AG04450 (cell line): Measurements from ENCODE around the gene SLC30A9. TPM values are rescaled to one million over a fixed set of nuclear protein-coding genes. Genes with fewer than 3 reads are reported as not detected.

Experiments used
- CTCF ChIA-PET: fragments of 300-600, 350-600 bp; formaldehyde crosslinking; extraction: SDS; loops from one replicate; lab custom pipeline; 2022; ENCODE audit warnings: antibody characterized with exemption, inconsistent platforms; lab: Charles Lee
- POLR2A ChIA-PET: fragments of 350-600 bp; formaldehyde crosslinking; extraction: SDS; loops from one replicate; lab custom pipeline; 2021; ENCODE audit warnings: antibody characterized with exemption, inconsistent platforms; lab: Yijun Ruan, JAX
- DNase-seq: peaks from one replicate; pipeline ENCODE4 v3.0.0-alpha.2; 2011; ENCODE audit warnings: low read depth, low spot score
- H3K27ac ChIP-seq: one replicate; pipeline ENCODE4 v1.5.1; 2012; ENCODE audit warnings: low read depth, low read length, control low read depth
- H3K27me3 ChIP-seq: one replicate; pipeline ENCODE4 v1.6.0; 2012; ENCODE audit warnings: low read length; ENCODE audit not compliant: control insufficient read depth, insufficient read depth
- H3K4me3 ChIP-seq: 2 replicates; pipeline ENCODE4 v1.5.1; 2011; ENCODE audit warnings: mild to moderate bottlenecking, low read depth, low read length, control low read depth
- H3K9me3 ChIP-seq: 2 replicates; pipeline ENCODE4 v1.5.1; 2012; ENCODE audit warnings: low read length; ENCODE audit not compliant: control insufficient read depth, insufficient read depth
- CTCF ChIP-seq: IDR thresholded peaks from 2 replicates; pipeline ENCODE4 v1.5.1; 2011; ENCODE audit warnings: low read depth, low read length, control low read depth, inconsistent platforms
- polyA plus RNA-seq: library from polyadenylated mRNA; depleted of rRNA; stranded (reverse); fragments of >200 nt; gene quantifications from 2 replicates; pipeline ENCODE4 v1.2.3, GENCODE V29; 2011

The SLC30A9 gene
- polyA plus RNA-seq, 1 experiment: 82.9 TPM

- CTCF ChIA-PET: interaction anchor here (0.6 kb wide), 2 partner anchors 8 to 12 kb away, joined by 4 to 6 read pairs; no protein-coding TSS in a partner anchor
- no peaks in the 10 kb centered on the region for H3K27me3 ChIP-seq
- no peaks in the 10 kb centered on the region for H3K9me3 ChIP-seq
- H3K27ac ChIP-seq: no peak overlapping the region
- DNase-seq: no peak
- POLR2A ChIA-PET: no interaction called here
- TF ChIP-seq CTCF: no peak
- H3K4me3 ChIP-seq: no peak overlapping the region
Observed at GRCh38 chr4:41975341-41975740, 15.0 kb upstream of the SLC30A9 start.

GRCh38 chr4:41976775-41977516, 13.4 kb upstream of the SLC30A9 start:
- DNase-seq: no peak
- H3K4me3 ChIP-seq: no peak overlapping the region
- H3K9me3 ChIP-seq: no peaks in the 10 kb centered on the region; the same call in 1 of the 2 replicates
- no peaks in the 10 kb centered on the region for H3K27me3 ChIP-seq
- TF ChIP-seq CTCF: no peak
- CTCF ChIA-PET: interaction anchor here (0.9 to 1.6 kb wide), 3 partner anchors 13 to 89 kb away, joined by 3 to 8 read pairs (median 3); partner anchors contain the start of gene SLC30A9
- H3K27ac ChIP-seq: no peak overlapping the region
- POLR2A ChIA-PET: no interaction called here

GRCh38 chr4:41977709-41978108, 12.6 kb upstream of the SLC30A9 start:
- Histone ChIP-seq H3K4me3 (no peak overlapping the region), H3K27me3 (no peaks in the 10 kb centered on the region), H3K27ac (no peak overlapping the region), H3K9me3 (no peaks in the 10 kb centered on the region; the same call in 1 of the 2 replicates)
- POLR2A ChIA-PET: no interaction called here
- TF ChIP-seq CTCF: no peak
- DNase-seq: peak; percentile 1
- CTCF ChIA-PET: interaction anchor here (1.3 to 1.6 kb wide), 2 partner anchors 13 to 14 kb away, joined by 3 to 8 read pairs; partner anchors contain the start of gene SLC30A9

- no peak within 1 kb of the TSS for H3K27ac ChIP-seq
- no peaks in the 10 kb centered on the region; the same call in 1 of the 2 replicates for H3K9me3 ChIP-seq
- no peak for TF ChIP-seq CTCF
- POLR2A ChIA-PET: no interaction called here
- no peak for DNase-seq
- H3K4me3 ChIP-seq: no peak within 1 kb of the TSS
- CTCF ChIA-PET: no interaction called here
- no peaks in the 10 kb centered on the region for H3K27me3 ChIP-seq
Observed at GRCh38 chr4:41981456-41981855, 8.9 kb upstream of the SLC30A9 start, which contains the start of gene DCAF4L1. DCAF4L1 (plus strand) TSS chr4:41981756; CDS start chr4:41981793, 37 bp downstream.

GRCh38 chr4:41982716-41983115, 7.6 kb upstream of the SLC30A9 start:
- CTCF ChIA-PET: no interaction called here
- TF ChIP-seq CTCF: no peak
- DNase-seq: no peak
- Histone ChIP-seq H3K9me3 (no peaks in the 10 kb centered on the region; the same call in 1 of the 2 replicates), H3K4me3 (no peak overlapping the region), H3K27ac (no peak overlapping the region), H3K27me3 (no peaks in the 10 kb centered on the region)
- POLR2A ChIA-PET: no interaction called here
